Spinal cord (tissue), 10 donors: ENCODE data around the gene SLC25A42. TPM values are rescaled to one million over a fixed set of nuclear protein-coding genes. Genes with fewer than 3 reads are reported as not detected.

Experiments
- DNase-seq, 6 donors: peaks; one replicate each; pipeline versions ENCODE4 v3.0.0 to v3.0.0-alpha.2; 2013 to 2015; ENCODE audit warnings: low spot score in 6 of 6, low read depth in 4 of 6
- H3K27ac ChIP-seq: one replicate; pipeline ENCODE4 v1.5.1; 2013; ENCODE audit warnings: low read depth, low read length, control low read depth
- H3K27me3 ChIP-seq: one replicate; pipeline ENCODE4 v1.6.1; 2013; ENCODE audit warnings: low read length; ENCODE audit not compliant: control insufficient read depth, insufficient read depth
- H3K36me3 ChIP-seq: one replicate; pipeline ENCODE4 v1.6.1; 2013; ENCODE audit warnings: low read length; ENCODE audit not compliant: control insufficient read depth, insufficient read depth
- H3K4me1 ChIP-seq: one replicate; pipeline ENCODE4 v1.6.1; 2013; ENCODE audit warnings: low read length; ENCODE audit not compliant: control insufficient read depth, insufficient read depth
- H3K4me3 ChIP-seq: one replicate; pipeline ENCODE4 v1.5.1; 2013; ENCODE audit warnings: low read depth, low read length, control low read depth
- H3K9me3 ChIP-seq: one replicate; pipeline ENCODE4 v1.6.1; 2013; ENCODE audit warnings: low read length; ENCODE audit not compliant: control insufficient read depth, insufficient read depth
- WGBS: methylation state at CpG from one replicate; pipeline ENCODE4 v1.1.5; 2013; ENCODE audit warnings: missing lambda C conversion rate; ENCODE audit not compliant: insufficient coverage; 5-methylcytosine and 5-hydroxymethylcytosine counted together
- polyA plus RNA-seq, 2 donors: library from polyadenylated mRNA; unstranded; fragments of 120-200 nt; gene quantifications; one replicate each; pipeline ENCODE4 v1.2.1, GENCODE V29; 2013; ENCODE audit not compliant: insufficient read length in 2 of 2
- total RNA-seq, 2 donors: library from RNA; depleted of rRNA in 1 of 2; stranded (reverse); fragments of 120-200 nt in 1 of 2; fragments of >200 nt in 1 of 2; gene quantifications; one replicate each; pipeline versions ENCODE4 v1.2.3 to v1.2.4, GENCODE V29; 2013 to 2014
- donor health status: healthy.

The SLC25A42 gene
- total and polyA plus RNA-seq, 4 donors, result 7.6 to 25.0 (median 14.8) TPM

DNA sequence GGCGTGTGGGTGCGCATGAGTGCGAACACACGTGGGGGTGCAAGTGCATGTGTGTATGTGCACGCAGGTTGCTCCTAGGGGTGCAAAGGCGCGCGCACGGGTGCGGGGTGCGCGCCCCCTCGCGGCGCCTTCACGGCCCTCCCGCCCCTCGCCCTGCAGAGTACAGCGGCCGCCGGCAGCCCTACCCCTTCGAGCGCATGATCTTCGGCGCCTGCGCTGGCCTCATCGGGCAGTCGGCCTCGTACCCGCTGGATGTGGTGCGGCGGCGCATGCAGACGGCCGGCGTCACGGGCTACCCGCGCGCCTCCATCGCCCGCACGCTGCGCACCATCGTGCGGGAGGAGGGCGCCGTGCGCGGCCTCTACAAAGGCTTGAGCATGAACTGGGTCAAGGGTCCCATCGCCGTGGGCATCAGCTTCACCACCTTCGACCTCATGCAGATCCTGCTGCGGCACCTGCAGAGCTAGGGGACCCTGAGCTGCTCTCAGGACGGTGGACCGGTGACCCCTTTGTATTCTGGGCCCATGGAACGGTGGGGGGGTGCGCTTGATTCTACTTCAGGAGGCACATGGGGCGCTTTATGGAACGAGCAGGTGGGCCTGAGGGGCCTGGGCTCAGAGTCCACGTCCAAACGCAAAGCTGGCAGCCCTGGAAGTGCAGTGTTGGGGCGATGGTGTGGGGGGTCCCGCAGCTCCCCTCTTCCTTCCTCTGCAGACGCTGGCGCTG lies 46.8 kb downstream of the SLC25A42 start:
- WGBS, result 12% methylated on average over 65 of the region's 66 CpGs
- DNase-seq, result peak in 2 of 6 donors; percentile 77 to 88
- Histone ChIP-seq H3K27ac (no peak overlapping the region), H3K27me3 (no peaks in the 10 kb centered on the region), H3K4me3 (no peak overlapping the region), H3K9me3 (no peaks in the 10 kb centered on the region), H3K36me3 (peaks cover 37% of the 10 kb centered on the region), H3K4me1 (peaks cover 45% of the 10 kb centered on the region)

DNA sequence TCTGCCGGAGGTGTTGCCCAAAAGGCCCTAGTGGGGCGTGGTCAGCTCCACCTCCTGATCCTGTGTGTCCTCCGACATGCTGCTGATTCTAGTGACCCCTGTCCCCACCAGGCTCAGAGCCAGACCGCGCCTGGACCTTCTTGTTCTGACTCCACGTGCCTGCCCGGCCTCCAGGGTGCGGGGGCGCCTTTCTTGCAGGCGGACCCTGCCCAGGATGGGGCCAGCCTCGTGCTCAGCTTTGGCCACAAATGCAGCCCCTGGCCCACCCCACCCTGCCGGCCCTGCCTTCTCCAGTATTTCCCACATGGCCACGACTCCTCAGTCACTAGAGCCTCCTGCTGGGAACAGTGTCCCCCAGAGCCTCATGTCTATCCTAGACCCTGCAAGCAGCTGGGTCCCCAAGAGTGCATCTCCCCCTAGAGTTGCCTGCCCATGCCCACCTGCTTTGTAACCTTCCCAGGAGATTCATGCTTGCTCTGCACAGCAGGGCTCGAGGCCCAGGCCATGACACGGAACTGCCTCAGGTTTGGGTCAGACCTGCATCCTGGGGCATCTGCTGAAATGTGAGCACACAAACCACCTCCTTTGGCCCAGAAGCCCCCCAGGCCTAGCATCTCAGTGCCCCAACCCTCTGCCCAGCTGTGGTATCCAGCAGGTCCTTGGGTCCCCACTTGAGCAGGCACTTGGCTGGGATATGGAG lies 47.5 kb downstream of the SLC25A42 start:
- 66% methylated on average over 15 of the region's 15 CpGs for WGBS
- no peak overlapping the region for H3K27ac ChIP-seq
- no peaks in the 10 kb centered on the region for H3K27me3 ChIP-seq

DNA sequence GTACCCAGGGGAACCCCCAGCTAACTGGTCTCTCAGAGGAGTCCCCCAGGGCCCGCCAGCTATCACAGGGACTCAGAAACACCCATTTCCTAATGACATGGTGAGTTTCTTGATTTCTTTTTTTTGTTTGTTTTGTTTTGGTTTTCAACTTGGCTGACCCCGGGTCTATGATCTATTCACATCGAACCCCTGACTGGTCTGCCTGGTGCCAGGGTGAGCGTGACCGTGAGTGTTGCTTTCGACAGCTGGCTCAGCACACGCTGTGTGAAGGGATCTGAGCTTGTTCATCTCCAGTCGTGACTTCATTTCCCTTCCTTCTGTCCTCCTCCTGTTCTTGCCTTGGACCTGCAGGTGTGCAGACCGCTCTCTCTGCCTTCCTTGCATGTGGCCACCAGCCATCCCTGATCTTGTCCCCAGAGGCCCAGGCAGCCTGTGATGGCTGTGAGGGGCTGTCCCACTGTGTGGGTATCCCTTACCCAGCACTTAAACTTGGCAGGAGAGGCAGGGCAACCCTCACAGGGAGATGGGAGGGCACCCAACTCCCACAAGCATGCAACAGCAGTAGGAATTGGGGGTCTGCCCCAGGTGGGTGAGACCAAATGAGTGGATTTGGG lies 48.3 kb downstream of the SLC25A42 start:
- Histone ChIP-seq H3K36me3 (peaks cover 30% of the 10 kb centered on the region), H3K27me3 (no peaks in the 10 kb centered on the region), H3K27ac (no peak overlapping the region), H3K9me3 (no peaks in the 10 kb centered on the region), H3K4me1 (peaks cover 36% of the 10 kb centered on the region), H3K4me3 (no peak overlapping the region)
- no peak for DNase-seq
- 82% methylated on average over 5 of the region's 9 CpGs for WGBS

More for the DNA sequence above, 47.5 kb downstream of the SLC25A42 start:
- Histone ChIP-seq H3K4me1 (peaks cover 38% of the 10 kb centered on the region), H3K36me3 (peaks cover 34% of the 10 kb centered on the region), H3K4me3 (no peak overlapping the region), H3K9me3 (no peaks in the 10 kb centered on the region)
- DNase-seq, result no peak

DNA sequence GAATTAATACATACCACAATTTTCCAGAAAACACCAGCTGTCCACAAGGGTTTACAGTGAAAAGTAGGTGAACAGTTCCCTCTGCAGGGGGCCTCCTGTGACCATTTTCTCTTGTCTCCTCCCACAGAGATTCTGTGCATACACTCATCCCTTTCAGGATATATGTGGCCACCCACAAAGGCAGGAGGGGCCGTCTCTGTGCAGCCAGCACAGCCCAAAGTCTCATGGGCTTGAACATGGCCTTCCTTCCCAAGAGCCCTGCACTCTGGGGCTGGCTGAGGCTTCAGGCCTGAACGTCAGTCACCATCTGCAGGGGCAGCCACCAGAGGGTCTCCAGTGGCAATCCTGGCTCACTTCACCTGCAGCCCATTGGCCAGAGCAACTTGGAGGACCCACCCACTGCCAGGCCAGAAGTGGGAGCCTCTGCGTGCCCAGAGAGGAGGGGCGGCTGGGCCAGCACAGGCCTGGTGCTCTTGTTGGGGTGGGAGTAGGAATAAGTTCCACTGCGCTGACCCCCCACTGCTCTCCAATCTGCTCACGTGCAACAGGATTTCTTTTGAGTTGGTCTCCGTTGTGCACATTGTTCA lies 49.3 kb downstream of the SLC25A42 start:
- H3K4me3 ChIP-seq, result no peak overlapping the region
- DNase-seq, result peak in 2 of 6 donors; percentile 32 to 45
- no peaks in the 10 kb centered on the region for H3K27me3 ChIP-seq
- H3K36me3 ChIP-seq, result peaks cover 19% of the 10 kb centered on the region
- peaks cover 36% of the 10 kb centered on the region for H3K4me1 ChIP-seq
- no peak overlapping the region for H3K27ac ChIP-seq
- WGBS, result 25% methylated on average over 5 of the region's 7 CpGs
- no peaks in the 10 kb centered on the region for H3K9me3 ChIP-seq

DNA sequence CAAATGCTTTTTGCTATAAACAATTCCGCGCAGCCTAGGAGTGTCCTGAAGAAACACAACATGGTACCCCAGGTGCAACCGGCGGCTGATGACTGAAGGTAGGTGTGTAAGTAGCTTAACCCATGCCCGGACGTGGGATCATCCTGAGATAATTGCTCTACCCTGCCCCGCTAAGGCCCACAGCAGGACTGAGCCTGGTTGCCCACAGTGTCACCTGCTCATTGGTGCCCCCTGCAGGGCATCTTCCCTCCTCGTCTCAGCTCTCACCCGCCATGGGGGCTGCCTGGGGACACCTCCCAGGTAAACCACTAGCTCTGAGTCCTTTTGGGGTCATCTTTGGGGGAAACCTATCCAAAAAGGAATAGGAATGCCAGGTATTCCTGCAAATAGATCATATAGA lies 52.2 kb downstream of the SLC25A42 start:
- Histone ChIP-seq H3K36me3 (peaks cover 36% of the 10 kb centered on the region), H3K4me1 (peaks cover 40% of the 10 kb centered on the region), H3K27me3 (no peaks in the 10 kb centered on the region), H3K27ac (no peak overlapping the region), H3K4me3 (no peak overlapping the region), H3K9me3 (no peaks in the 10 kb centered on the region)
- no peak for DNase-seq
- WGBS, result 60% methylated on average over 8 of the region's 9 CpGs

DNA sequence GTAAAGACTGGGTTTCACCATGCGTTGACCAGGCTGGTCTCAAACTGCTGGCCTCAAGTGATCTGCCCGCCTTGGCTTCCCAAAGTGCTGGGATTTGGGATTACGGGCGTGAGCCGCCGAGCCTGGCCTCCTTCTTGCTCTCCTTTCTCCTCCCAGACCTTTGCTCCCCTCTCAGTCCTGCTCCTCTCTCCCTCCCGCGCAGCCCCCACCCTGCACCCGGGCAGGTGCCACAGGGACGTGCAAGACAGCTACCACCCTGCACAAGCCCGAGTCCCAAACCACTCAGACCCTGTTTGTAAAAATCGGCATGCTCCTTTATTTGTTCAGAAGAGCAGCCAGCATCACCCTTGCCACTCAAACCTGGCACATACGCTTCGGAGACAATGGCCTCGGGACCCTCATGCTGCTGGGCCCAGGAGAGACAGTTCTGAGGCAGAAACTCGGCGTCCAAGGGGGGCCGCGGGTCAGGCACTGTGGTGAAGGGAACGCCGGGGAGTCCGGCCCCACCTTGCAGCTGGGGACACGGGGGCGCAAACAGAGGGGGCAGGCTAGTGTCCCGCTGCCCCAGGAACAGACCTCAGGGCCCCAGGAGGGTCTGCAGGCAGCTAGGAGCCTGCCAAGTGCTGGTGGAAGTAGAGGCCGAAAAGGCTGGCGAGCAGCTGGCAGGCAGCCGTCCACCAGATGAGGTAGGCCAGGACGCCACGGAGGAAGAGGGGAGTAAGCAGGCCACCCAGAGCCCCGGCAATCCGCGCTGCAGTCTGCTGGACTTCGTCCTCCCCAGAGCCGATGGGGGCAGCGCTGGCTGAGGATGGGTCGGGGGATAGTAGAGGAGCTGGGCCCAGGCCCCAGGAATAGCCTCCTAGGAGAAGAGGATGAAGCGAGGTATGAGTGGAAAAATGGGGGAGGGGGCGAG lies 55.8 kb downstream of the SLC25A42 start:
- Histone ChIP-seq H3K27me3 (no peaks in the 10 kb centered on the region), H3K36me3 (peaks cover 37% of the 10 kb centered on the region), H3K9me3 (no peaks in the 10 kb centered on the region), H3K4me1 (peaks cover 15% of the 10 kb centered on the region), H3K27ac (no peak overlapping the region), H3K4me3 (no peak overlapping the region)
- 79% methylated on average over 37 of the region's 39 CpGs for WGBS
- no peak for DNase-seq

DNA sequence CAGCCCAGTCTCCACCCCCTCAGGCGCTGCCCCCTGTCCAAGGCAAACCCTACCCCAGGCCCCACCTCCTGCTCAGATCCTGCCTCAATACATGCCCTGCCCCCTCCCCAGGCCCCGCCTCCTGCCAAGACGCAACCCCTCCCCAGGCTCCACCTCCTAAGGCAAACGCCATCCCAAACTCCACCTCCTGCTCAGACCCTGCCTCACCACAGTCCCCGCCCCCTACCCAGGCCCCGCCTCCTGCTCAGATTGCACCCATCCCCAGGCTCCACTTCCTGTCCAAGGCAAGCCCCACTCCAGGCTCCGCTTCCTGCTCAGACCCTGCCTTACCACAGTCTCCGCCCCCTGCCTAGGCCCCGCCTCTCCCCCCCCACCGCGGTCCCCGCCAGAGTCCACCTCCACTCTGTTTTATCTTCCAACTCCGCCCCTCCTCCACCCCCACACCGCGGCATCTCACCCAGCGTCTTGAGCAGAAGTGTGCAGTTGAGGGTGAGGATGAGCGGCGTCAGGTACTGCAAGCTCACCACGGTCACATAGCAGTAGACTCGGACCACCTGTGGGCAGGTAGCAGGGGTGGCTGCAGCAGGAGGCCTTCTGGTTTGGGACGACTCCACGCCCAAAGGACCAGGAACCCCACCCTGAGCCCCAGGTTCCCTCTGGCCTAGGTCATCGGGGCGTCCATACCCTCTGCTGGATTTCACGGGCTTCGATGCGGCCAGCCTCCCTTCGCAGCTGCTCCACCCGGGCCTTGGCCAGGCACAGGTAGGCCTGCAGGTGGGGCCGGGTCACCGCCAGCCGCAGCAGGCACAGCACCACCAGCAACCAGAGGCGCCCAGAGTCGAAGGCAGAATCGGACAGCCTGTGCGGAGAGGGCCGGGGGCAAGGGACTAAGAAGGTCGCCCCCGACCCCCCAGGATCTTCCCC lies 56.8 kb downstream of the SLC25A42 start:
- peak in 4 of 6 donors; percentile 57 to 97 (median 78) for DNase-seq
- no peak overlapping the region for H3K4me3 ChIP-seq
- peaks cover 37% of the 10 kb centered on the region for H3K36me3 ChIP-seq
- WGBS, result 51% methylated on average over 33 of the region's 39 CpGs
- H3K27ac ChIP-seq, result no peak overlapping the region
- peaks cover 15% of the 10 kb centered on the region for H3K4me1 ChIP-seq
- no peaks in the 10 kb centered on the region for H3K27me3 ChIP-seq
- no peaks in the 10 kb centered on the region for H3K9me3 ChIP-seq

DNA sequence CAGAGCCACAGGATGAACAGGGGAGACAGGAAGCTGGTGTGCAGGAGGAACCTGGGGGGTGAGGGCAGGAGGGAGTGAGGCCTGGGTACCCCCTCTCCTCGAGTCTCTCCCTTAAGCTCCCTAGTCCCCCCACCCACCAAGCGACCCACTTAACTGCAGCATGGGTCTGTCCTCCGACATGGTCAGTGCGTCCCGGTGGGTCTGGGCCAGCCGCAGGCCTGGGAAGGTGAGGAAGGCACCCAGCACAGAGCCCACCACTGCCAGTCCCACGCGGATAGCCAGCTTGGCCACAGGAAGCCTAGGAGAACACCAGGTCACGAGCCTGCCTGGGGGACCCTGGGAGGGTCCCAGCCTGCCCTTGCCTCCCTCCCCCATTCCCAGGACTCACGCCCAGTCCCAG lies 57.6 kb downstream of the SLC25A42 start:
- no peak overlapping the region for H3K4me3 ChIP-seq
- no peak overlapping the region for H3K27ac ChIP-seq
- no peak for DNase-seq
- WGBS, result 90% methylated on average over 10 of the region's 10 CpGs
- H3K36me3 ChIP-seq, result peaks cover 37% of the 10 kb centered on the region
- H3K9me3 ChIP-seq, result no peaks in the 10 kb centered on the region
- H3K4me1 ChIP-seq, result peaks cover 15% of the 10 kb centered on the region
- H3K27me3 ChIP-seq, result no peaks in the 10 kb centered on the region
